Endothelial cell of umbilical vein (primary cell): ENCODE results near the gene ITGA2. TPM values are rescaled to one million over a fixed set of nuclear protein-coding genes. Genes with fewer than 3 reads are reported as not detected.

Experiments used
- BruUV-seq: library from RNA; stranded (reverse); fragments of 400-500 nt; replicated peaks from 2 replicates; lab custom pipeline; 2021; lab: Mats Ljungman, UMichigan
- CTCF ChIA-PET: fragments of 300-600, 350-600 bp; sonication (Branson Sonifier 250); formaldehyde crosslinking; loops from one replicate; lab custom pipeline; 2021; ENCODE audit warnings: antibody characterized with exemption, inconsistent platforms; lab: Charles Lee
- POLR2A ChIA-PET: fragments of 300-600, 350-600 bp; sonication (Branson Sonifier 250); formaldehyde crosslinking; loops from one replicate; lab custom pipeline; 2021; ENCODE audit warnings: antibody characterized with exemption, inconsistent platforms; lab: Charles Lee
- DNase-seq: peaks from one replicate; pipeline ENCODE4 v3.0.0-alpha.2; 2011; ENCODE audit warnings: low read depth, low spot score
- FAIRE-seq: peaks from 2 replicates; lab custom pipeline; 2011; peaks lifted over from hg19 to GRCh38; lab: Jason Lieb, UNC
- H2AFZ ChIP-seq: 2 replicates; pipeline ENCODE4 v1.6.0; 2012; ENCODE audit warnings: low read depth, low read length, control low read depth, inconsistent platforms
- H3K27ac ChIP-seq: 2 replicates; pipeline ENCODE4 v1.5.1; 2011; ENCODE audit warnings: low read depth, mild to moderate bottlenecking, control low read depth, low read length, moderate library complexity; ENCODE audit not compliant: insufficient read depth
- H3K27me3 ChIP-seq, 2 experiments: 2 replicates each; pipeline versions ENCODE4 v1.6.0 to v1.6.1; 2011; ENCODE audit warnings: low read length in 2 of 2, mixed read lengths in 1 of 2; ENCODE audit not compliant: control insufficient read depth in 2 of 2, insufficient read depth in 2 of 2
- H3K36me3 ChIP-seq, 2 experiments: 2 replicates in 1 of 2; 3 replicates in 1 of 2; pipeline ENCODE4 v1.5.1; 2011; ENCODE audit warnings: low read length in 2 of 2, mild to moderate bottlenecking in 1 of 2, moderate library complexity in 1 of 2; ENCODE audit not compliant: control insufficient read depth in 2 of 2, insufficient read depth in 2 of 2; ENCODE audit errors: extremely low read depth in 1 of 2
- H3K4me1 ChIP-seq: 3 replicates; pipeline ENCODE4 v1.5.1; 2011; ENCODE audit warnings: mild to moderate bottlenecking, low read length; ENCODE audit not compliant: control insufficient read depth, insufficient read depth; ENCODE audit errors: extremely low read depth
- H3K4me2 ChIP-seq: 2 replicates; pipeline ENCODE4 v1.6.1; 2011; ENCODE audit warnings: low read length, control low read depth, mixed read lengths; ENCODE audit not compliant: insufficient read depth
- H3K4me3 ChIP-seq, 3 experiments: fragments of 200-600 bp in 1 of 3; sonication (generic), shearing (Covaris generic) in 1 of 3; replicated peaks in 1 of 3; 2 replicates each; pipeline ENCODE4 v1.5.1; 2011 to 2016; ENCODE audit warnings: control low read depth in 3 of 3, low read length in 3 of 3, mild to moderate bottlenecking in 2 of 3, inconsistent platforms in 1 of 3, low read depth in 1 of 3, moderate library complexity in 1 of 3; ENCODE audit not compliant: insufficient read depth in 1 of 3
- H3K79me2 ChIP-seq: 2 replicates; pipeline ENCODE4 v1.6.0; 2012; ENCODE audit warnings: low read length, inconsistent platforms; ENCODE audit not compliant: control insufficient read depth, insufficient read depth
- H3K9ac ChIP-seq: replicated peaks from 2 replicates; pipeline ENCODE3; 2011; ENCODE audit warnings: low read length, control low read depth; ENCODE audit not compliant: insufficient read depth; ENCODE audit errors: extremely low read depth
- H3K9me1 ChIP-seq: replicated peaks from 3 replicates; pipeline ENCODE4 v1.6.0; 2011; ENCODE audit warnings: mild to moderate bottlenecking, low read length; ENCODE audit not compliant: control insufficient read depth, insufficient read depth; ENCODE audit errors: extremely low read depth
- H3K9me3 ChIP-seq: replicated peaks from 2 replicates; pipeline ENCODE4 v1.5.1; 2012; ENCODE audit warnings: low read length, inconsistent platforms; ENCODE audit not compliant: control insufficient read depth, insufficient read depth
- H4K20me1 ChIP-seq: replicated peaks from 2 replicates; pipeline ENCODE3; 2011; ENCODE audit warnings: mild to moderate bottlenecking, low read length; ENCODE audit not compliant: control insufficient read depth, insufficient read depth; ENCODE audit errors: extremely low read depth
- CTCF ChIP-seq, 2 donors: IDR thresholded peaks; 1 replicate in 1 of 2; 2 replicates in 1 of 2; pipeline ENCODE4 v1.5.1; 2011; ENCODE audit warnings: low read length in 2 of 2, mild to moderate bottlenecking in 2 of 2, moderate library complexity in 2 of 2, control low read depth in 1 of 2, inconsistent platforms in 1 of 2, low read depth in 1 of 2; ENCODE audit not compliant: insufficient read depth in 1 of 2; ENCODE audit errors: extremely low read depth in 1 of 2
- EZH2 ChIP-seq: IDR thresholded peaks from 2 replicates; pipeline ENCODE4 v1.6.1; 2012; ENCODE audit warnings: borderline replicate concordance, low read depth, mild to moderate bottlenecking, moderate library complexity, low read length, inconsistent platforms; ENCODE audit not compliant: severe bottlenecking
- FOS ChIP-seq: IDR thresholded peaks from 2 replicates; pipeline ENCODE4 v1.6.1; 2011; ENCODE audit warnings: mild to moderate bottlenecking, low read length, moderate library complexity, borderline replicate concordance; ENCODE audit not compliant: insufficient read depth
- GATA2 ChIP-seq: IDR thresholded peaks from 2 replicates; pipeline ENCODE4 v1.7.0; 2011; ENCODE audit warnings: low read depth, mild to moderate bottlenecking, moderate library complexity, mixed read lengths, low read length; ENCODE audit not compliant: insufficient read length, insufficient read depth
- JUN ChIP-seq: IDR thresholded peaks from 2 replicates; pipeline ENCODE4 v1.6.1; 2011; ENCODE audit warnings: borderline replicate concordance, low read depth; ENCODE audit not compliant: insufficient read length, insufficient read depth
- MAX ChIP-seq: IDR thresholded peaks from 2 replicates; pipeline ENCODE4 v1.6.1; 2011; ENCODE audit not compliant: insufficient read depth, insufficient read length
- MYC ChIP-seq: IDR thresholded peaks from one replicate; pipeline ENCODE4 v1.6.1; 2011; ENCODE audit warnings: mild to moderate bottlenecking, low read depth, low read length
- POLR2A ChIP-seq: IDR thresholded peaks from 2 replicates; pipeline ENCODE4 v1.6.1; 2012; ENCODE audit warnings: low read depth, mild to moderate bottlenecking, control low read depth, low read length
- POLR2AphosphoS5 ChIP-seq: IDR thresholded peaks from 2 replicates; pipeline ENCODE4 v1.6.1; 2012; ENCODE audit warnings: low read depth, mild to moderate bottlenecking, control low read depth, low read length, moderate library complexity; ENCODE audit not compliant: insufficient read depth
- dilution Hi-C: fragments of 300-500 bp; cut with MboI; formaldehyde crosslinking; loops from one replicate; pipeline ENCODE4 v1.15.0; 2019; ENCODE audit warnings: low sequenced_read_pairs; ENCODE audit not compliant: extremely low pct_ligation_motif_present
- intact Hi-C: fragments of 100-400 bp; cut with micrococcal nuclease; formaldehyde crosslinking; loops from one replicate; pipeline ENCODE4 v1.10.0; 2022
- polyA plus RNA-seq, 4 experiments: library from polyadenylated mRNA; depleted of rRNA in 3 of 4; stranded (reverse) in 3 of 4; unstranded in 1 of 4; fragments of >200 nt; gene quantifications; 2 replicates each; pipeline versions ENCODE4 v1.2.1 to v1.2.3, GENCODE V29; 2011 to 2012; ENCODE audit warnings: missing spikeins in 1 of 4
- total RNA-seq: library from RNA; stranded (reverse); gene quantifications from 2 replicates; pipeline ENCODE4 v1.2.3, GENCODE V29; 2021

The ITGA2 gene
- total and polyA plus RNA-seq, 2 donors (not counting 3 experiments of a cell fraction or from before 2014, with no cell fraction given) = 11.2 to 62.3 TPM

DNA sequence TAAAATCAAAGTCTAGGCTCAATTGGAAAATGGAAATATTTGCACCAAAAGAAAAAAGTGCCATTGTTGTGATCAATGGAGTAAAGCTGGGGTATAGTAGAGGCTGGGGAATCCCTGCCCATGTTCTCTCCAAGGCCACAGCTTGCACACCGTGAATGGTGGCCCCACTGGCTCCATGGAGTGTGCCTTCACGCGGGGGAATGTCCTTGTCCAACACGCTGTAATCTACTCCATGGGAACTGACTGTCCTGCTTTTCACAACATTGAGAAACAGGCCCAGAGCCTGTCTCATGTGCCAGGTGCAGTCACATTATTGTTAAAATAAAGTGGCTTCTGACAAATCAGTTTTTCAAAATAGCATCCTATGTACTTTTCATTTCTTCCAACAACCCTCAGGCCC, 33.1 kb upstream of the ITGA2 start:
- no peaks in the 10 kb centered on the region for H3K4me1 ChIP-seq
- intact Hi-C loops = no loop called here
- no peak overlapping the region for H3K9ac ChIP-seq
- H4K20me1 ChIP-seq = no peaks in the 10 kb centered on the region
- no peak for FAIRE-seq
- H3K4me2 ChIP-seq = no peak overlapping the region
- H2AFZ ChIP-seq = no peak overlapping the region
- H3K27me3 ChIP-seq = no peaks in the 10 kb centered on the region
- no peaks in the 10 kb centered on the region for H3K79me2 ChIP-seq
- dilution Hi-C loops = no loop called here
- no peak overlapping the region for H3K4me3 ChIP-seq
- CTCF ChIA-PET = interaction anchor here (0.8 to 1.5 kb wide), 3 partner anchors 32 to 139 kb away, joined by 3 to 4 read pairs (median 3); no protein-coding TSS in a partner anchor
- H3K9me1 ChIP-seq = no peaks in the 10 kb centered on the region
- no peak for DNase-seq
- no peaks in the 10 kb centered on the region for H3K9me3 ChIP-seq
- POLR2A ChIA-PET = no interaction called here
- no TSS peak for BruUV-seq
- TF ChIP-seq GATA2 (no peak), POLR2AphosphoS5 (no peak), MAX (no peak), CTCF (IDR thresholded peaks at IDR 0.05; ENCODE audit: extremely low read depth in 1 of 2, insufficient read depth in 1 of 2, low read depth in 1 of 2, low read length in 2 of 2) (no peak), POLR2A (no peak), JUN (no peak), EZH2 (no peak), FOS (no peak), MYC (no peak)
- no peak overlapping the region for H3K27ac ChIP-seq
- no peaks in the 10 kb centered on the region for H3K36me3 ChIP-seq
